B cell (primary cell): ENCODE results near the gene GK2. TPM values are rescaled to one million over a fixed set of nuclear protein-coding genes. Genes with fewer than 3 reads are reported as not detected.

Source experiments
- ATAC-seq: fragments of 200-7000 bp; cut with Tn5 transposase; one replicate; pipeline ENCODE4 v1.10.0; 2021; ENCODE audit warnings: low read depth, mild to moderate bottlenecking, moderate number of reproducible peaks, moderate library complexity
- CTCF ChIA-PET: fragments of 350-600 bp; sonication (Branson Sonifier 250); formaldehyde crosslinking; loops from one replicate; lab custom pipeline; 2021; ENCODE audit warnings: antibody characterized with exemption, inconsistent platforms; lab: Charles Lee
- POLR2A ChIA-PET: fragments of 350-600 bp; sonication (Branson Sonifier 250); formaldehyde crosslinking; loops from one replicate; lab custom pipeline; 2021; ENCODE audit warnings: antibody characterized with exemption; lab: Charles Lee
- DNase-seq: peaks from one replicate; pipeline ENCODE4 v3.0.0; 2013
- H2AFZ ChIP-seq: 2 replicates; pipeline ENCODE4 v1.6.1; 2012; ENCODE audit warnings: mild to moderate bottlenecking, low read depth, low read length; ENCODE audit not compliant: insufficient read depth, poor library complexity, severe bottlenecking
- H3K27ac ChIP-seq, 2 donors: 1 replicate in 1 of 2; 2 replicates in 1 of 2; pipeline ENCODE4 v1.5.1; 2012 to 2013; ENCODE audit warnings: low read length in 2 of 2, mild to moderate bottlenecking in 2 of 2, moderate library complexity in 1 of 2
- H3K27me3 ChIP-seq, 4 experiments: fragments of 200-600 bp in 1 of 4; sonication (generic) in 1 of 4; replicated peaks in 1 of 4; 1 replicate in 2 of 4; 2 replicates in 2 of 4; pipeline versions ENCODE4 v1.6.1 to v1.7.0; 2013 to 2016; ENCODE audit warnings: low read length in 3 of 4, mild to moderate bottlenecking in 2 of 4, mixed read lengths in 1 of 4, moderate library complexity in 1 of 4; ENCODE audit not compliant: insufficient read depth in 4 of 4, control insufficient read depth in 3 of 4; ENCODE audit errors: control extremely low read depth in 1 of 4
- H3K36me3 ChIP-seq, 2 experiments: replicated peaks in 1 of 2; 1 replicate in 1 of 2; 2 replicates in 1 of 2; pipeline versions ENCODE4 v1.6.1 to v1.7.1; 2013; ENCODE audit warnings: low read length in 1 of 2; ENCODE audit not compliant: insufficient read depth in 2 of 2, control insufficient read depth in 1 of 2; ENCODE audit errors: control extremely low read depth in 1 of 2, extremely low read depth in 1 of 2
- H3K4me1 ChIP-seq, 2 donors: fragments of 200-600 bp in 1 of 2; sonication (generic) in 1 of 2; 1 replicate in 1 of 2; 2 replicates in 1 of 2; pipeline versions ENCODE4 v1.5.1 to v1.6.1; 2013 to 2017; ENCODE audit warnings: low read length in 2 of 2; ENCODE audit not compliant: control insufficient read depth in 2 of 2, insufficient read depth in 2 of 2
- H3K4me2 ChIP-seq: replicated peaks from 2 replicates; pipeline ENCODE3; 2012; ENCODE audit warnings: mild to moderate bottlenecking, low read depth, low read length; ENCODE audit not compliant: poor library complexity, severe bottlenecking
- H3K4me3 ChIP-seq, 5 experiments: fragments of 200-600 bp in 1 of 5; sonication (generic) in 1 of 5; 1 replicate in 3 of 5; 2 replicates in 2 of 5; pipeline versions ENCODE4 v1.5.1 to v1.7.0; 2011 to 2016; ENCODE audit warnings: low read length in 4 of 5, mild to moderate bottlenecking in 4 of 5, low read depth in 2 of 5, control low read depth in 1 of 5, moderate library complexity in 1 of 5; ENCODE audit not compliant: insufficient read depth in 1 of 5; ENCODE audit errors: control extremely low read depth in 1 of 5, extremely low read depth in 1 of 5
- H3K79me2 ChIP-seq: fragments of 200-600 bp; sonication (generic); one replicate; pipeline ENCODE4 v1.6.0; 2016; ENCODE audit warnings: low read length; ENCODE audit not compliant: control insufficient read depth, insufficient read depth
- H3K9ac ChIP-seq: fragments of 200-600 bp; sonication (generic); 2 replicates; pipeline ENCODE4 v1.6.1; 2017; ENCODE audit warnings: mild to moderate bottlenecking, low read length, moderate library complexity
- H3K9me3 ChIP-seq, 3 donors: one replicate each; pipeline versions ENCODE4 v1.6.1 to v1.7.1; 2013; ENCODE audit warnings: low read length in 2 of 3; ENCODE audit not compliant: control insufficient read depth in 2 of 3, insufficient read depth in 1 of 3; ENCODE audit errors: control extremely low read depth in 1 of 3
- H4K20me1 ChIP-seq: 2 replicates; pipeline ENCODE4 v1.6.0; 2012; ENCODE audit warnings: mild to moderate bottlenecking, low read length; ENCODE audit not compliant: insufficient read depth, control insufficient read depth, poor library complexity, severe bottlenecking
- H3K27ac Mint-ChIP-seq: one replicate; pipeline ENCODE4 v1.8.0; 2021; ENCODE audit warnings: mixed read lengths
- H3K27me3 Mint-ChIP-seq: one replicate; pipeline ENCODE4 v1.8.0; 2021; ENCODE audit warnings: mixed read lengths
- H3K4me1 Mint-ChIP-seq: one replicate; pipeline ENCODE4 v1.8.0; 2021; ENCODE audit warnings: mixed read lengths
- H3K4me3 Mint-ChIP-seq: one replicate; pipeline ENCODE4 v1.8.0; 2021; ENCODE audit warnings: mixed read lengths
- H3K9me3 Mint-ChIP-seq: one replicate; pipeline ENCODE4 v1.8.0; 2022; ENCODE audit warnings: mixed read lengths; ENCODE audit not compliant: insufficient read depth
- CTCF ChIP-seq: fragments of 200-600 bp; IDR thresholded peaks from one replicate; pipeline ENCODE4 v1.8.0; 2022; ENCODE audit warnings: antibody characterized with exemption, mild to moderate bottlenecking
- EZH2 ChIP-seq: IDR thresholded peaks from 2 replicates; pipeline ENCODE4 v1.6.1; 2012; ENCODE audit warnings: borderline replicate concordance, low read depth, mild to moderate bottlenecking, moderate library complexity, low read length; ENCODE audit not compliant: insufficient read depth, poor library complexity, severe bottlenecking
- WGBS: methylation state at CpG from one replicate; pipeline ENCODE4 v1.1.5; 2013; ENCODE audit warnings: missing lambda C conversion rate; ENCODE audit not compliant: insufficient coverage; 5-methylcytosine and 5-hydroxymethylcytosine counted together
- intact Hi-C: fragments of 100-400 bp; cut with micrococcal nuclease; formaldehyde crosslinking; loops from one replicate; pipeline ENCODE4 v1.10.0; 2022
- polyA plus RNA-seq: library from polyadenylated mRNA; depleted of rRNA; stranded (reverse); fragments of >200 nt; gene quantifications from 2 replicates; pipeline ENCODE4 v1.2.3, GENCODE V29; 2012
- total RNA-seq, 2 donors: library from RNA; stranded (reverse); fragments of 120-200 nt in 1 of 2; gene quantifications; 1 replicate in 1 of 2; 2 replicates in 1 of 2; pipeline versions ENCODE4 v1.2.3 to v1.2.4, GENCODE V29; 2013 to 2022

The GK2 gene
- total and polyA plus RNA-seq, 2 donors (not counting 1 experiment from before 2014, with no cell fraction given), result not detected

- no peak overlapping the region for H3K27ac ChIP-seq
- no peak overlapping the region for H3K27ac Mint-ChIP-seq
These were observed 19.0 kb upstream of the GK2 start for GRCh38 chr4:79426989-79427388.

GRCh38 chr4:79425586-79425985 is 17.6 kb upstream of the GK2 start:
- H3K4me3 ChIP-seq, result no peak overlapping the region
- DNase-seq (no peak), ATAC-seq (no peak)
- intact Hi-C loops, result no loop called here
- no peak overlapping the region for H3K27ac ChIP-seq
- H3K4me1 ChIP-seq, result no peaks in the 10 kb centered on the region
- peaks cover 0 to 2% (median 0%) of the 10 kb centered on the region in 4 experiments for H3K27me3 ChIP-seq
- H3K4me2 ChIP-seq, result no peak overlapping the region
- no peak overlapping the region for H3K9ac ChIP-seq
- H3K79me2 ChIP-seq, result no peaks in the 10 kb centered on the region
- no peaks in the 10 kb centered on the region for H3K4me1 Mint-ChIP-seq
- H4K20me1 ChIP-seq, result no peaks in the 10 kb centered on the region
- ChIA-PET POLR2A (no interaction called here), CTCF (no interaction called here)
- WGBS, result no CpG with 5 or more reads among the region's 1 CpG
- no peak overlapping the region for H3K4me3 Mint-ChIP-seq
- peaks cover 3% of the 10 kb centered on the region for H3K9me3 Mint-ChIP-seq
- H3K27me3 Mint-ChIP-seq, result no peaks in the 10 kb centered on the region
- no peak overlapping the region for H2AFZ ChIP-seq
- no peak overlapping the region for H3K27ac Mint-ChIP-seq
- H3K36me3 ChIP-seq, result no peaks in the 10 kb centered on the region
- TF ChIP-seq CTCF, result no peak
- TF ChIP-seq EZH2, result no peak
- no peaks in the 10 kb centered on the region for H3K9me3 ChIP-seq

More at GRCh38 chr4:79426989-79427388, 19.0 kb upstream of the GK2 start:
- Histone ChIP-seq H3K79me2 (no peaks in the 10 kb centered on the region), H4K20me1 (no peaks in the 10 kb centered on the region), H3K4me2 (no peak overlapping the region), H3K36me3 (no peaks in the 10 kb centered on the region), H2AFZ (no peak overlapping the region), H3K9ac (no peak overlapping the region), H3K9me3 (no peaks in the 10 kb centered on the region), H3K27me3 (peaks cover 0 to 2% (median 0%) of the 10 kb centered on the region in 4 experiments), H3K4me3 (no peak overlapping the region), H3K4me1 (no peaks in the 10 kb centered on the region)
- TF ChIP-seq CTCF (no peak), EZH2 (no peak)
- ChIA-PET CTCF (no interaction called here), POLR2A (no interaction called here)
- ATAC-seq (no peak), DNase-seq (no peak)
- no peak overlapping the region for H3K4me3 Mint-ChIP-seq
- no peaks in the 10 kb centered on the region for H3K27me3 Mint-ChIP-seq
- H3K9me3 Mint-ChIP-seq, result no peaks in the 10 kb centered on the region
- H3K4me1 Mint-ChIP-seq, result no peaks in the 10 kb centered on the region
- intact Hi-C loops, result no loop called here
